Gastroesophageal sphincter (tissue), 4 donors: Measurements from ENCODE around the gene ZNF3. TPM values are rescaled to one million over a fixed set of nuclear protein-coding genes. Genes with fewer than 3 reads are reported as not detected.

ENCODE experiments used
- ATAC-seq: fragments of 150-250 bp; one replicate; pipeline ENCODE4 v1.9.1; 2016; ENCODE audit warnings: mild to moderate bottlenecking, moderate library complexity
- H3K27ac ChIP-seq, 4 donors: fragments of 200-600 bp; sonication (generic) in 3 of 4; 1 replicate in 3 of 4; 2 replicates in 1 of 4; pipeline ENCODE4 v1.5.1; 2016 to 2019
- H3K27me3 ChIP-seq: fragments of 200-600 bp; sonication (generic); one replicate; pipeline ENCODE4 v1.5.1; 2019
- H3K36me3 ChIP-seq, 2 donors: fragments of 200-600 bp; sonication (generic); one replicate each; pipeline ENCODE4 v1.5.1; 2019; ENCODE audit warnings: control low read depth in 1 of 2
- H3K4me1 ChIP-seq, 3 donors: fragments of 200-600 bp; sonication (generic); 1 replicate in 2 of 3; 2 replicates in 1 of 3; pipeline ENCODE4 v1.5.1; 2016 to 2019; ENCODE audit warnings: control low read depth in 2 of 3
- H3K4me3 ChIP-seq, 2 donors: fragments of 200-600 bp; sonication (generic); one replicate each; pipeline ENCODE4 v1.5.1; 2019; ENCODE audit warnings: mild to moderate bottlenecking in 1 of 2, moderate library complexity in 1 of 2
- H3K9me3 ChIP-seq, 3 donors: fragments of 200-600 bp; sonication (generic); one replicate each; pipeline ENCODE4 v1.5.1; 2017 to 2019; ENCODE audit warnings: control low read depth in 2 of 3
- EP300 ChIP-seq: sonication (generic); formaldehyde crosslinking; IDR thresholded peaks from one replicate; pipeline ENCODE4 v1.6.1; 2017; ENCODE audit warnings: antibody characterized with exemption, mild to moderate bottlenecking
- POLR2A ChIP-seq, 2 donors: fragments of 450-650 bp; IDR thresholded peaks; one replicate each; pipeline ENCODE4 v1.6.1; 2017; ENCODE audit warnings: antibody characterized with exemption in 2 of 2, mild to moderate bottlenecking in 2 of 2, moderate library complexity in 1 of 2
- POLR2AphosphoS5 ChIP-seq: sonication (generic); formaldehyde crosslinking; IDR thresholded peaks from one replicate; pipeline ENCODE4 v1.6.1; 2017; ENCODE audit warnings: antibody characterized with exemption
- WGBS, 2 donors: methylation state at CpG; one replicate each; pipeline ENCODE4 v1.1.5; 2018; ENCODE audit warnings: low coverage in 1 of 2; 5-methylcytosine and 5-hydroxymethylcytosine counted together
- total RNA-seq, 4 donors: library from RNA; depleted of rRNA; stranded (reverse); fragments of >200 nt; gene quantifications; one replicate each; pipeline ENCODE4 v1.1.0, GENCODE V29; 2016
- TF ChIP-seq, protein P1 (sequence below), 4 experiments: fragments of 200-600 bp in 2 of 4; fragments of 450-650 bp in 2 of 4; sonication (generic) in 1 of 4; IDR thresholded peaks; one replicate each; pipeline ENCODE4 v1.5.1; 2017 to 2019; ENCODE audit warnings: antibody characterized with exemption in 4 of 4, mild to moderate bottlenecking in 2 of 4, moderate library complexity in 2 of 4

Gene ZNF3
- total RNA-seq, 4 donors from 2014 or later: 18.9 to 30.2 (median 20.6) TPM

DNA sequence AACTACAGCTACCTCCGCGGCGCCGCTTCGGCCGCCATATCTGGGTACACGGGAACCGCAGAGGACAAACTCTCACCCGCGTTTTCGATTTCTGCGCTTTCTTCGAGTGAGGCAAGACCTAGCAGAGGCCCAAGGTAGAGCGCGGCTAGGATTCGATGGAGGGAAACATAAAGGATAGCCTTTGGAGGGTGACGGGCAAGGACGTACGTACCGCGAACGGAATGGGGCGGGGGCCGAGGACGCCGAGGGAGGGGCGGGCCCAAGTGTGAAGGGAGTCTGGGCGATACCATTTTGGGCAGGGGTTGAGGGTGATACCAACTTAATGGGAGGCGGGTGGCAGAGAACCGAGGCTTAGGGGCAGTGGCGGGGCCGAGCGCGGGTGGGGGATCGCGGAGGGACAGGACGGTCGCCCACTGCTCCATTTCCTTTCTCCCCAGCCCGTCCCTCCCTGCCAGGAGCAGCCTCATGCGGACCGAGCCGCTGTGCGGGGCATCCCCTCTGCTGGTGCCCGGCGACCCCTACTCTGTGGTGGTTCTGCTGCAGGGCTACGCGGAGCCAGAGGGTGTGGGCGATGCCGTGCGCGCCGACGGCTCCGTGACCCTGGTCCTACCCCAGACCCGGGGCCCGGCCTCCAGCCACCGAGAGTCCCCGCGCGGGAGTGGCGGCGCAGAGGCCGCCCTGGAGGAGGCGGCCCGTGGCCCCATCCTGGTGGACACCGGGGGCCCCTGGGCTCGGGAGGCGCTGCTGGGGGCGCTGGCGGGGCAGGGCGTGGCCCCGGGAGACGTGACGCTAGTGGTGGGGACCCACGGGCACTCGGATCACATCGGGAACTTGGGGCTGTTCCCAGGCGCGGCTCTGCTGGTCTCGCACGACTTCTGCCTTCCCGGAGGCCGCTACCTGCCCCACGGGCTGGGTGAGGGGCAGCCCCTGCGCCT is 45.7 kb upstream of the ZNF3 start, which contains the start of gene MBLAC1:
MBLAC1 (plus strand) TSS at position 37 of the 935 bp plus-strand sequence; CDS start at position 466, 429 bp downstream.
- H3K27ac ChIP-seq: peak within 1 kb of the TSS; percentile 87 to 98 (median 96)
- H3K36me3 ChIP-seq: peaks cover 0 to 23% of the 10 kb centered on the region in 2 donors
- H3K27me3 ChIP-seq: no peaks in the 10 kb centered on the region
- WGBS, 2 donors: 0% methylated on average over 21 of the region's 85 CpGs; no CpG with 5 or more reads in 1 of the 2 donors
- H3K4me1 ChIP-seq: peaks cover 0 to 58% (median 17%) of the 10 kb centered on the region in 3 donors
- no peaks in the 10 kb centered on the region for H3K9me3 ChIP-seq
- peak; percentile 93 for ATAC-seq
- peak within 1 kb of the TSS; percentile 74 to 96 for H3K4me3 ChIP-seq
- TF ChIP-seq, protein P1, sequence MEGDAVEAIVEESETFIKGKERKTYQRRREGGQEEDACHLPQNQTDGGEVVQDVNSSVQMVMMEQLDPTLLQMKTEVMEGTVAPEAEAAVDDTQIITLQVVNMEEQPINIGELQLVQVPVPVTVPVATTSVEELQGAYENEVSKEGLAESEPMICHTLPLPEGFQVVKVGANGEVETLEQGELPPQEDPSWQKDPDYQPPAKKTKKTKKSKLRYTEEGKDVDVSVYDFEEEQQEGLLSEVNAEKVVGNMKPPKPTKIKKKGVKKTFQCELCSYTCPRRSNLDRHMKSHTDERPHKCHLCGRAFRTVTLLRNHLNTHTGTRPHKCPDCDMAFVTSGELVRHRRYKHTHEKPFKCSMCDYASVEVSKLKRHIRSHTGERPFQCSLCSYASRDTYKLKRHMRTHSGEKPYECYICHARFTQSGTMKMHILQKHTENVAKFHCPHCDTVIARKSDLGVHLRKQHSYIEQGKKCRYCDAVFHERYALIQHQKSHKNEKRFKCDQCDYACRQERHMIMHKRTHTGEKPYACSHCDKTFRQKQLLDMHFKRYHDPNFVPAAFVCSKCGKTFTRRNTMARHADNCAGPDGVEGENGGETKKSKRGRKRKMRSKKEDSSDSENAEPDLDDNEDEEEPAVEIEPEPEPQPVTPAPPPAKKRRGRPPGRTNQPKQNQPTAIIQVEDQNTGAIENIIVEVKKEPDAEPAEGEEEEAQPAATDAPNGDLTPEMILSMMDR (IDR thresholded peaks at IDR 0.05): peak in 1 of 4 experiments; percentile 11
- TF ChIP-seq EP300: no peak
- peak; percentile 74 for TF ChIP-seq POLR2AphosphoS5
- peak; percentile 15 to 34 for TF ChIP-seq POLR2A (IDR thresholded peaks at IDR 0.05)

DNA sequence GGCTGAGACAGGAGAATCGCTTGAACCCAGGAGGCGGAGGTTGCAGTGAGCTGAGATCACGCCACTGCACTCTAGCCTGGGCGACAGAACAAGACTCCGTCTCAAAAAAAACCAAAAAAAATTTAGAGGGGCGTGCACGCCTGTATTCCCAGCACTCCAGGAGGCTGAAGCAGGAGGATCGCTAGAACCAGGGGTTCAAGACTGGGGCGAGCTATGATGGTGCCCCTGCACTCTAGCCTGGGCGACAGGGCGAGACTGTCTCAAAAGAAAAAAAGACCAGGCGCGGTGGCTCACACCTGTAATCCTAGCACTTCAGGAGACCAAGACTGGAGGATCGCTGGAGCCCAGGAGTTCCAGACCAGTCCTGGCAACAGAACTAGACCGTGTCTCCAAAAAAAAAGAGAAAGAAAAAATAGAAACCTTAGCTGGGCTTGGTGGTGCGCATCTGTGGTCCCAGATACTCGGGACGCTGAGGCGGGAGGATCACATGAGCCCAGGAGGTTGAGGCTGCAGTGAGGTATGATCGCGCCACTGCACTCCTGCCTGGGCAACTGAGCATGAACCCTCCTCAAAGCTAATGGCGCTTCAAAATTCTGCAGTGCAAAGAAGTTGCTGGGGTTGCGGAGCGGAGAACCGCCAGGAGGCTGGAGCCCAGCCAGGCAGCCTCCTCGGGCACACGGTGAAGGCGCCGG is 44.9 kb upstream of the ZNF3 start:
- H3K36me3 ChIP-seq: peaks cover 0 to 27% of the 10 kb centered on the region in 2 donors
- 6 to 8% methylated on average over 18 to 21 of the region's 29 CpGs for WGBS, 2 donors
- H3K9me3 ChIP-seq: no peaks in the 10 kb centered on the region
- ATAC-seq: no peak
- peak overlapping the region; percentile 74 to 96 for H3K4me3 ChIP-seq
- no peak for TF ChIP-seq EP300
- TF ChIP-seq, protein P1 (IDR thresholded peaks at IDR 0.05): peak in 2 of 4 experiments; percentile 16 to 18
- peaks cover 0 to 61% (median 17%) of the 10 kb centered on the region in 3 donors for H3K4me1 ChIP-seq
- no peaks in the 10 kb centered on the region for H3K27me3 ChIP-seq
- H3K27ac ChIP-seq: peak overlapping the region; percentile 87 to 98 (median 96)

- Histone ChIP-seq H3K27ac (peak overlapping the region in 1 of 4 donors; percentile 98), H3K4me1 (peaks cover 0 to 67% (median 23%) of the 10 kb centered on the region in 3 donors), H3K4me3 (no peak overlapping the region), H3K9me3 (no peaks in the 10 kb centered on the region), H3K27me3 (no peaks in the 10 kb centered on the region), H3K36me3 (peaks cover 0 to 27% of the 10 kb centered on the region in 2 donors)
- TF ChIP-seq POLR2AphosphoS5: no peak
- no peak for ATAC-seq
- WGBS, 2 donors: 61 to 100% methylated on average over 1 to 4 of the region's 4 CpGs
Measured at GRCh38 chr7:100124301-100125230, 43.0 kb upstream of the ZNF3 start.

GRCh38 chr7:100122568-100122967 is 41.0 kb upstream of the ZNF3 start:
- Histone ChIP-seq H3K27me3 (no peaks in the 10 kb centered on the region), H3K27ac (no peak overlapping the region), H3K4me3 (no peak overlapping the region), H3K36me3 (peaks cover 0 to 27% of the 10 kb centered on the region in 2 donors), H3K4me1 (peaks cover 0 to 68% (median 23%) of the 10 kb centered on the region in 3 donors), H3K9me3 (no peaks in the 10 kb centered on the region)
- TF ChIP-seq, protein P1 (IDR thresholded peaks at IDR 0.05): no peak
- TF ChIP-seq POLR2AphosphoS5: no peak
- 100% methylated on average over 1 of the region's 1 CpG; no CpG with 5 or more reads in 1 of the 2 donors for WGBS, 2 donors
- no peak for ATAC-seq
